K562 (cell line): Measurements from ENCODE around the gene PRMT3. TPM values are rescaled to one million over a fixed set of nuclear protein-coding genes. Genes with fewer than 3 reads are reported as not detected.

Experiments used
- ATAC-seq: fragments of 200-7000 bp; cut with Tn5 transposase; 3 replicates; pipeline ENCODE4 v1.9.1; 2020; ENCODE audit warnings: moderate library complexity
- BruUV-seq: library from RNA; stranded (reverse); fragments of 400-500 nt; replicated peaks from 2 replicates; lab custom pipeline; 2021; lab: Mats Ljungman, UMichigan
- CTCF ChIA-PET: fragments of 300-600 bp; formaldehyde crosslinking; extraction: SDS; loops from one replicate; lab custom pipeline; 2021; ENCODE audit warnings: low intra/inter-chr PET ratio; lab: Yijun Ruan, JAX
- POLR2A ChIA-PET: fragments of 300-600, 350-650 bp; sonication (Branson Sonifier 250); formaldehyde crosslinking; extraction: SDS; loops from one replicate; lab custom pipeline; 2021; ENCODE audit warnings: antibody characterized with exemption, inconsistent platforms; lab: Yijun Ruan, JAX
- DNase-seq, 4 experiments: peaks; one replicate each; pipeline versions ENCODE4 v3.0.0 to v3.0.0-alpha.2; 2011 to 2018; ENCODE audit warnings: low spot score in 3 of 4, mixed read lengths in 3 of 4; ENCODE audit errors: extremely low read depth in 1 of 4
- FAIRE-seq: peaks from 2 replicates; lab custom pipeline; 2011; peaks lifted over from hg19 to GRCh38; lab: Jason Lieb, UNC
- H2AFZ ChIP-seq: 2 replicates; pipeline ENCODE4 v1.6.0; 2011; ENCODE audit warnings: low read depth, low read length, control low read depth, inconsistent platforms
- H3K27ac ChIP-seq: fragments of 200-600 bp; 3 replicates; pipeline ENCODE4 v1.8.0; 2011; ENCODE audit warnings: low read depth, mild to moderate bottlenecking, control low read depth, inconsistent platforms, low read length, moderate library complexity, mixed read lengths; ENCODE audit errors: extremely low read depth
- H3K27me3 ChIP-seq, 2 experiments: fragments of 300-600 bp in 1 of 2; 2 replicates in 1 of 2; 3 replicates in 1 of 2; pipeline versions ENCODE4 v1.6.0 to v1.8.0; 2011; ENCODE audit warnings: inconsistent platforms in 2 of 2, low read length in 2 of 2, mild to moderate bottlenecking in 1 of 2, mixed read lengths in 1 of 2, moderate library complexity in 1 of 2; ENCODE audit not compliant: control insufficient read depth in 2 of 2, insufficient read depth in 2 of 2
- H3K36me3 ChIP-seq: fragments of 300-600 bp; 3 replicates; pipeline ENCODE4 v1.8.0; 2011; ENCODE audit warnings: mild to moderate bottlenecking, low read length, inconsistent platforms; ENCODE audit not compliant: control insufficient read depth, insufficient read depth
- H3K4me1 ChIP-seq, 2 experiments: fragments of 200-600 bp in 1 of 2; replicated peaks in 1 of 2; 2 replicates in 1 of 2; 3 replicates in 1 of 2; pipeline versions ENCODE4 v1.5.1 to v1.8.0; 2011; ENCODE audit warnings: inconsistent platforms in 2 of 2, low read length in 2 of 2, mild to moderate bottlenecking in 1 of 2, mixed read lengths in 1 of 2, moderate library complexity in 1 of 2; ENCODE audit not compliant: control insufficient read depth in 2 of 2, insufficient read depth in 2 of 2
- H3K4me2 ChIP-seq: 2 replicates; pipeline ENCODE4 v1.6.1; 2011; ENCODE audit warnings: low read length, control low read depth, inconsistent platforms, mixed read lengths; ENCODE audit not compliant: insufficient read depth
- H3K4me3 ChIP-seq: fragments of 200-600 bp; sonication (generic), shearing (Covaris generic); 2 replicates; pipeline ENCODE4 v1.5.1; 2016; ENCODE audit warnings: control low read depth, inconsistent platforms
- H3K79me2 ChIP-seq: fragments of 200-600 bp; 3 replicates; pipeline ENCODE4 v1.8.0; 2011; ENCODE audit warnings: low read length, inconsistent platforms; ENCODE audit not compliant: control insufficient read depth, insufficient read depth
- H3K9ac ChIP-seq, 2 experiments: 2 replicates each; pipeline versions ENCODE4 v1.6.0 to v1.6.1; 2011; ENCODE audit warnings: low read depth in 2 of 2, low read length in 2 of 2, control low read depth in 1 of 2, inconsistent platforms in 1 of 2, mild to moderate bottlenecking in 1 of 2, mixed read lengths in 1 of 2; ENCODE audit not compliant: insufficient read depth in 1 of 2
- H3K9me1 ChIP-seq: one replicate; pipeline ENCODE4 v1.6.0; 2011; ENCODE audit warnings: inconsistent platforms, mild to moderate bottlenecking, low read length, moderate library complexity; ENCODE audit not compliant: control insufficient read depth, insufficient read depth
- H3K9me3 ChIP-seq: replicated peaks from 2 replicates; pipeline ENCODE4 v1.5.1; 2011; ENCODE audit warnings: low read depth, low read length, inconsistent platforms; ENCODE audit not compliant: control insufficient read depth, insufficient read depth
- H4K20me1 ChIP-seq: replicated peaks from 2 replicates; pipeline ENCODE4 v1.6.1; 2011; ENCODE audit warnings: low read length, inconsistent platforms, mixed read lengths; ENCODE audit not compliant: control insufficient read depth, insufficient read depth
- BDP1 ChIP-seq: IDR thresholded peaks from 3 replicates; pipeline ENCODE4 v1.6.1; 2011; ENCODE audit not compliant: insufficient read length, insufficient read depth
- C11orf30 ChIP-seq: fragments of 450-650 bp; IDR thresholded peaks from 2 replicates; pipeline ENCODE4 v1.6.1; 2016; ENCODE audit warnings: low read depth, mild to moderate bottlenecking
- CTBP1 ChIP-seq: fragments of 450-650 bp; IDR thresholded peaks from 2 replicates; pipeline ENCODE4 v1.6.1; 2016; ENCODE audit warnings: borderline replicate concordance
- HDAC2 ChIP-seq: fragments of 450-650 bp; IDR thresholded peaks from 2 replicates; pipeline ENCODE4 v1.6.1; 2016; ENCODE audit warnings: mild to moderate bottlenecking
- MTA2 ChIP-seq: fragments of 450-650 bp; IDR thresholded peaks from 2 replicates; pipeline ENCODE4 v1.6.1; 2016; ENCODE audit warnings: low read depth
- NFIX ChIP-seq: fragments of 250-450 bp; sonication (Bioruptor Pico); IDR thresholded peaks from 2 replicates; pipeline ENCODE4 v1.4.0; 2020; ENCODE audit warnings: low read depth, mild to moderate bottlenecking, moderate library complexity
- NFXL1 ChIP-seq: fragments of 450-650 bp; formaldehyde crosslinking; IDR thresholded peaks from 2 replicates; pipeline ENCODE4 v1.4.0; 2021; ENCODE audit warnings: mild to moderate bottlenecking
- RBM14 ChIP-seq: fragments of 200-400 bp; formaldehyde crosslinking; IDR thresholded peaks from 2 replicates; pipeline ENCODE4 v1.6.1; 2018; ENCODE audit warnings: low read depth, mild to moderate bottlenecking, low read length, moderate library complexity, borderline replicate concordance; ENCODE audit not compliant: insufficient read depth
- SIN3A ChIP-seq, 2 experiments: fragments of 150-350 bp in 1 of 2; IDR thresholded peaks; 2 replicates each; pipeline ENCODE4 v1.6.1; 2011 to 2016; ENCODE audit warnings: borderline replicate concordance in 2 of 2, low read depth in 2 of 2, low read length in 2 of 2, mild to moderate bottlenecking in 2 of 2, moderate library complexity in 2 of 2; ENCODE audit not compliant: control insufficient read depth in 1 of 2
- ZBTB17 ChIP-seq: fragments of 450-650 bp; formaldehyde crosslinking; IDR thresholded peaks from 2 replicates; pipeline ENCODE4 v1.4.0; 2020; ENCODE audit warnings: mild to moderate bottlenecking
- ZNF12 ChIP-seq: sonication (generic); formaldehyde crosslinking; IDR thresholded peaks from 2 replicates; pipeline ENCODE4 v1.4.0; 2020; ENCODE audit warnings: mild to moderate bottlenecking, missing genetic modification reagents
- ZNF184 ChIP-seq: sonication (generic); formaldehyde crosslinking; IDR thresholded peaks from 2 replicates; pipeline ENCODE4 v1.5.0; 2020; ENCODE audit warnings: missing genetic modification reagents
- WGBS: fragments of 100-300 bp; shearing (Covaris generic); methylation state at CpG from one replicate; pipeline ENCODE4 v1.1.6; 2016; ENCODE audit warnings: low coverage, mixed read lengths; ENCODE audit not compliant: insufficient coverage; ENCODE audit errors: missing lambda C conversion rate; 5-methylcytosine and 5-hydroxymethylcytosine counted together
- in situ Hi-C: fragments of 300-500 bp; cut with MboI; formaldehyde crosslinking; loops from 4 replicates; pipeline ENCODE4 v1.15.0; 2018; ENCODE audit warnings: inconsistent platforms, mixed read lengths
- intact Hi-C: fragments of 100-400 bp; cut with micrococcal nuclease; formaldehyde crosslinking; loops from 2 replicates; pipeline ENCODE4 v1.14.2; 2022
- polyA plus RNA-seq, 8 experiments: library from polyadenylated mRNA; depleted of rRNA in 4 of 8; stranded (reverse) in 5 of 8; unstranded in 3 of 8; fragments of >200 nt; fragmentation: Nextera tagmentation in 2 of 8; fragmentation: Illumina TruSeq in 1 of 8; extraction: Ambion mirVana in 2 of 8; extraction: Trizol in 1 of 8; gene quantifications; 2 replicates each; pipeline versions ENCODE4 v1.2.1 to v1.2.3, GENCODE V29; 2011 to 2014; ENCODE audit warnings: inconsistent platforms in 1 of 8, missing spikeins in 1 of 8
- total RNA-seq, 7 experiments: library from RNA; depleted of rRNA in 6 of 7; stranded (reverse); fragments of >200 nt in 6 of 7; fragmentation: Illumina TruSeq in 2 of 7; extraction: Trizol in 2 of 7; gene quantifications; 2 replicates each; pipeline versions ENCODE4 v1.2.1 to v1.2.3, GENCODE V29; 2011 to 2021; ENCODE audit warnings: low replicate concordance in 1 of 7
- TF ChIP-seq, protein P1 (sequence below): fragments of 200-800 bp; sonication (Bioruptor generic); IDR thresholded peaks from 2 replicates; pipeline ENCODE4 v1.6.1; 2017; ENCODE audit warnings: missing genetic modification characterization, missing compliant biosample characterization
- TF ChIP-seq, protein P2 (sequence below), 3 experiments: IDR thresholded peaks in 2 of 3; conservative IDR thresholded peaks in 1 of 3; 2 replicates each; pipeline ENCODE4 v1.5.1; 2011 to 2012; ENCODE audit warnings: low read length in 3 of 3, mild to moderate bottlenecking in 3 of 3, control low read depth in 2 of 3, improper control_type of control experiment in 1 of 3, inconsistent platforms in 1 of 3, low read depth in 1 of 3, mixed read lengths in 1 of 3, moderate library complexity in 1 of 3; ENCODE audit not compliant: insufficient read depth in 2 of 3
- TF ChIP-seq, protein P3 (sequence below): fragments of 250-450 bp; sonication (Bioruptor Pico); IDR thresholded peaks from 2 replicates; pipeline ENCODE4 v1.6.1; 2021; ENCODE audit warnings: mild to moderate bottlenecking

PRMT3 gene
- total and polyA plus RNA-seq, 9 of the 15 experiments (the other 6 are each of a cell fraction or from before 2014, with no cell fraction given) = 24.0 to 62.1 (median 44.7) TPM

DNA sequence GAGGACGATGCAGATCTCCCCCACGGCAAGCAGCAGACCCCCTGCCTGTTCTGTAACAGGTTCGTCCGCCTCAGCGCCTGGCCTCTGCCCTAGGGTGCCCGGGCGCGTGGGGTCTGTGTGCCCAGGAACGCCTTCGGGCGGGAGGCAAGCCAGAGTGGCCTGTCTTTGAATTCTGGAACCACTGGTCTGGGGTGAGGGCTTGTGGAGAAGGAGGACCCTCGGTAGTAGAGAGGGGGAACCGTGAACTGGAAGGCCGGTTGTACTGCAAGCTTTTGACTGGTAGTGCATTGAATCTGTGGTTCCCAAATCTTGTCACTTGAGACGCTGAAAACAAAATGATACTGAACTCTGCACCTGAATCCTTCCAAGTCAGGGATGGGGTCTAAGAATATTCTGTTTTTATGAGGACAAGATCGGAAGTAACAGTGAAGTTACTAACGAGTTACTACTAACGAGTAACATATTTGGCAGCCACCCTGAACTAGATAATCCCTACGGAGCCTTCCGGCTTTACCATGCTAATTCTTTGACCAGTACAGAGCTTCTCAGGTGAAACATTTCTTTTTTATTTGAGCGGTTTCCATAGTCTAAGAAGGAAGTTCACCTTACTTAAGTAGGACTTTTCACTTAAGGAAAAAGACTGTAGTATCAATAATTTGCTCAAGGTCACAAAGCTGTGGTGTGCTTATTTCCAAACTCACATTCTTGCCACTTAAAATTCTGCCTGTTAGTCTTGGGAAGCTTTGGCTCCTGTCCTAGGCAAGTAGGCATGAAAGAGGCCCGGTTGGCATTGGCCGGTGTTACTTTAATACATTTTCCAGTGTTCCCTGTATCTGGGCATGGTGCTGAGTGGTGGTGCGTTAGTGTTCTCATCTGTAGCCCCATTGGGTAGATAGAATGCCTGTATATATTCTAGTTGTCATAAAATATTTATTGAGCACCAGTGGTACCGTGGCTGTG, 860 bp downstream of the PRMT3 start (continued):
- 0 out of 2 replicates have a peak, but pooled peaks have one; percentile 17 for TF ChIP-seq RBM14
- TF ChIP-seq ZNF12 (CRISPR knock-in tag) = peak; percentile 42; the same call in 1 of the 2 replicates
- 0 out of 2 replicates have a peak, but pooled peaks have one; percentile 4 for TF ChIP-seq HDAC2

DNA sequence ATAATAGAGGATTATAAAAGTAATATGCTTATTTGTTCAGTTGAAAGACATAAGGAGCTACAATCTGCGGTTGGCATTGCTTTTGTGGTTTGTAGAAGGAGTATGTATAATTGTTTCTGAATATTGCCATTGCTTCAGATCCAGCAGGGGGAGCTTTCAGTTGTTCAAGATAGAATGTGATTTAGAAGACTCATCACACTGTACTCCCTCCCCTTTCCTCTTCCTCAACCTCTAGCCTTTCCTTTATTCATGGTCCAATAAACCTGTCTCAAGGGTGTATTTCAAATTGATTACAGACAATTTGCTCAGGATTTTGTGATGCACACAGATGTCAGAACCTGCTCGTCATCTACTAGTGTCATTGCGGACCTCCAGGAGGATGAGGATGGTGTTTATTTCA, 9.8 kb downstream of the PRMT3 start:
- no TSS peak for BruUV-seq
- H3K36me3 ChIP-seq = peaks cover 85% of the 10 kb centered on the region
- TF ChIP-seq, protein P1, sequence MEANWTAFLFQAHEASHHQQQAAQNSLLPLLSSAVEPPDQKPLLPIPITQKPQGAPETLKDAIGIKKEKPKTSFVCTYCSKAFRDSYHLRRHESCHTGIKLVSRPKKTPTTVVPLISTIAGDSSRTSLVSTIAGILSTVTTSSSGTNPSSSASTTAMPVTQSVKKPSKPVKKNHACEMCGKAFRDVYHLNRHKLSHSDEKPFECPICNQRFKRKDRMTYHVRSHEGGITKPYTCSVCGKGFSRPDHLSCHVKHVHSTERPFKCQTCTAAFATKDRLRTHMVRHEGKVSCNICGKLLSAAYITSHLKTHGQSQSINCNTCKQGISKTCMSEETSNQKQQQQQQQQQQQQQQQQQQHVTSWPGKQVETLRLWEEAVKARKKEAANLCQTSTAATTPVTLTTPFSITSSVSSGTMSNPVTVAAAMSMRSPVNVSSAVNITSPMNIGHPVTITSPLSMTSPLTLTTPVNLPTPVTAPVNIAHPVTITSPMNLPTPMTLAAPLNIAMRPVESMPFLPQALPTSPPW (CRISPR knock-in tag) = peak; percentile 28; the same call in 1 of the 2 replicates
- TF ChIP-seq MTA2 (no peak), SIN3A (IDR thresholded peaks at IDR 0.05; ENCODE audit: borderline replicate concordance in 2 of 2, control insufficient read depth in 1 of 2, low read depth in 2 of 2, low read length in 2 of 2) (no peak), CTBP1 (no peak), ZBTB17 (CRISPR knock-in tag) (no peak), NFIX (CRISPR knock-in tag) (no peak), NFXL1 (no peak), C11orf30 (no peak), BDP1 (no peak), ZNF184 (no peak)
- TF ChIP-seq, protein P2, sequence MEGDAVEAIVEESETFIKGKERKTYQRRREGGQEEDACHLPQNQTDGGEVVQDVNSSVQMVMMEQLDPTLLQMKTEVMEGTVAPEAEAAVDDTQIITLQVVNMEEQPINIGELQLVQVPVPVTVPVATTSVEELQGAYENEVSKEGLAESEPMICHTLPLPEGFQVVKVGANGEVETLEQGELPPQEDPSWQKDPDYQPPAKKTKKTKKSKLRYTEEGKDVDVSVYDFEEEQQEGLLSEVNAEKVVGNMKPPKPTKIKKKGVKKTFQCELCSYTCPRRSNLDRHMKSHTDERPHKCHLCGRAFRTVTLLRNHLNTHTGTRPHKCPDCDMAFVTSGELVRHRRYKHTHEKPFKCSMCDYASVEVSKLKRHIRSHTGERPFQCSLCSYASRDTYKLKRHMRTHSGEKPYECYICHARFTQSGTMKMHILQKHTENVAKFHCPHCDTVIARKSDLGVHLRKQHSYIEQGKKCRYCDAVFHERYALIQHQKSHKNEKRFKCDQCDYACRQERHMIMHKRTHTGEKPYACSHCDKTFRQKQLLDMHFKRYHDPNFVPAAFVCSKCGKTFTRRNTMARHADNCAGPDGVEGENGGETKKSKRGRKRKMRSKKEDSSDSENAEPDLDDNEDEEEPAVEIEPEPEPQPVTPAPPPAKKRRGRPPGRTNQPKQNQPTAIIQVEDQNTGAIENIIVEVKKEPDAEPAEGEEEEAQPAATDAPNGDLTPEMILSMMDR (IDR thresholded peaks at IDR 0.05 in 2 of 3, conservative IDR thresholded peaks at IDR 0.05 in 1 of 3; ENCODE audit: insufficient read depth in 2 of 3, low read depth in 1 of 3, low read length in 3 of 3) = peak; percentile 25 to 63 (median 55); a peak in 4 of 6 replicates
- TF ChIP-seq, protein P3, sequence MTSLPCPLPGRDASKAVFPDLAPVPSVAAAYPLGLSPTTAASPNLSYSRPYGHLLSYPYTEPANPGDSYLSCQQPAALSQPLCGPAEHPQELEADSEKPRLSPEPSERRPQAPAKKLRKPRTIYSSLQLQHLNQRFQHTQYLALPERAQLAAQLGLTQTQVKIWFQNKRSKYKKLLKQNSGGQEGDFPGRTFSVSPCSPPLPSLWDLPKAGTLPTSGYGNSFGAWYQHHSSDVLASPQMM = no peak

More for the DNA sequence above, 9.8 kb downstream of the PRMT3 start:
- ATAC-seq (peak; percentile 90), FAIRE-seq (peak; percentile 57), DNase-seq (peak; percentile 16 to 42 (median 21))
- Histone ChIP-seq H3K9me1 (no peaks in the 10 kb centered on the region), H3K4me2 (no peak overlapping the region), H3K27ac (no peak overlapping the region), H4K20me1 (no peaks in the 10 kb centered on the region), H3K4me1 (no peaks in the 10 kb centered on the region), H2AFZ (no peak overlapping the region), H3K9ac (no peak overlapping the region), H3K79me2 (peaks cover 3% of the 10 kb centered on the region; the same call in 1 of the 3 replicates), H3K4me3 (no peak overlapping the region), H3K27me3 (no peaks in the 10 kb centered on the region), H3K9me3 (no peaks in the 10 kb centered on the region)
- intact Hi-C loops (loop anchor here (1.0 kb wide), 1 partner anchor 213 kb away; no protein-coding TSS in a partner anchor), in situ Hi-C loops (no loop called here)
- 82% methylated on average over 3 of the region's 3 CpGs for WGBS
- CTCF ChIA-PET = interaction anchor here (0.8 to 1.9 kb wide), 2 partner anchors 200 to 213 kb away, joined by 3 to 5 read pairs; no protein-coding TSS in a partner anchor
- POLR2A ChIA-PET = interaction anchor here (0.5 to 2.0 kb wide), 8 partner anchors 9 to 220 kb away, joined by 3 to 6 read pairs (median 3); no protein-coding TSS in a partner anchor
